ENCODE measurements around the gene FMR1. TPM values are rescaled to one million over a fixed set of nuclear protein-coding genes. Genes with fewer than 3 reads are reported as not detected.

The FMR1 gene
- total RNA-seq = 45.9 and 50.6 TPM in 2 replicates

DNA sequence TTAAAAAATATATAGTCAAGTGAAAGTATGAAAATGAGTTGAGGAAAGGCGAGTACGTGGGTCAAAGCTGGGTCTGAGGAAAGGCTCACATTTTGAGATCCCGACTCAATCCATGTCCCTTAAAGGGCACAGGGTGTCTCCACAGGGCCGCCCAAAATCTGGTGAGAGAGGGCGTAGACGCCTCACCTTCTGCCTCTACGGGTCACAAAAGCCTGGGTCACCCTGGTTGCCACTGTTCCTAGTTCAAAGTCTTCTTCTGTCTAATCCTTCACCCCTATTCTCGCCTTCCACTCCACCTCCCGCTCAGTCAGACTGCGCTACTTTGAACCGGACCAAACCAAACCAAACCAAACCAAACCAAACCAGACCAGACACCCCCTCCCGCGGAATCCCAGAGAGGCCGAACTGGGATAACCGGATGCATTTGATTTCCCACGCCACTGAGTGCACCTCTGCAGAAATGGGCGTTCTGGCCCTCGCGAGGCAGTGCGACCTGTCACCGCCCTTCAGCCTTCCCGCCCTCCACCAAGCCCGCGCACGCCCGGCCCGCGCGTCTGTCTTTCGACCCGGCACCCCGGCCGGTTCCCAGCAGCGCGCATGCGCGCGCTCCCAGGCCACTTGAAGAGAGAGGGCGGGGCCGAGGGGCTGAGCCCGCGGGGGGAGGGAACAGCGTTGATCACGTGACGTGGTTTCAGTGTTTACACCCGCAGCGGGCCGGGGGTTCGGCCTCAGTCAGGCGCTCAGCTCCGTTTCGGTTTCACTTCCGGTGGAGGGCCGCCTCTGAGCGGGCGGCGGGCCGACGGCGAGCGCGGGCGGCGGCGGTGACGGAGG lies at the start of gene FMR1:
Gene FMR1 (plus strand): TSS at position 728 of the 831 bp plus-strand sequence. CDS start 261 bp downstream, outside the sequence.

DNA sequence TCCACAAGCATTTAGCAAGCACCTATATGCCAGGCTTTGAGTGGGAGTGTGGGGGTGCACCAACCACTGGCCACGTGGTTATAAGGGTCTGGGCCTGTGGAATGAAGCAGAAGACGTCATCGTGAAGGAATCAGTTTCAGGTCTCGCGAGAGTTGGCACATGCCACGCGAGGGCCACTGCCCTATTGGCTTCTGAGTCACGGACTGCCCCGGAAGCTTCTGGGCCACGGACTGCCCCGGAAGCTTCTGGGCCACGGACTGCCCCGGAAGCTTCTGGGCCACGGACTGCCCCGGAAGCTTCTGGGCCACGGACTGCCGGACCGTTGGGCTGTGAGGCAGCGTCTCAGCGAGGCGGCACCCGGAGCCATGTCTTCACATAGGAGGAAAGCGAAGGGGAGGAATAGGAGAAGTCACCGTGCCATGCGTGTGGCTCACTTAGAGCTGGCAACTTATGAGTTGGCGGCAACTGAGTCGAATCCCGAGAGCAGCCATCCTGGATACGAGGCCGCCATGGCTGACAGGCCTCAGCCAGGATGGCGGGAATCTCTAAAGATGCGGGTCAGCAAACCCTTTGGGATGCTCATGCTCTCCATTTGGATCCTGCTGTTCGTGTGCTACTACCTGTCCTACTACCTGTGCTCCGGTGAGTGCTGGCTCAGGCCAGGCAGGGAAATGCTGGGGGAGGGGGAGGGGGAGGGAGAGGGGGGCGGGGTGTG lies 69.5 kb downstream of the FMR1 start, which contains the start of gene FMR1NB:
Gene FMR1NB (plus strand): TSS at position 300 of the 715 bp plus-strand sequence. CDS start 66 bp downstream, at position 366.

Small RNA genes lying within 50 kb of the gene (small RNA-seq; reads per million reads assigned to genes)
- 0.09 reads per million for gene RF02118

Other genes with a start within 250 kb of the FMR1 start
- not detected in 2 replicates for gene FMR1NB, start 69.4 kb downstream of the FMR1 start, total RNA-seq

Data from placental epithelial cell (primary cell).